CD8-positive, alpha-beta memory T cell (primary cell): Measurements from ENCODE around the gene ESRP2. TPM values are rescaled to one million over a fixed set of nuclear protein-coding genes. Genes with fewer than 3 reads are reported as not detected.

Experiments
- CTCF ChIA-PET: fragments of 350-600 bp; sonication (Branson Sonifier 250); formaldehyde crosslinking; loops from one replicate; lab custom pipeline; 2021; ENCODE audit warnings: antibody characterized with exemption; lab: Charles Lee
- POLR2A ChIA-PET: fragments of 350-600 bp; sonication (Branson Sonifier 250); formaldehyde crosslinking; loops from one replicate; lab custom pipeline; 2021; ENCODE audit warnings: antibody characterized with exemption; lab: Charles Lee
- DNase-seq, 5 donors: peaks; one replicate each; pipeline versions ENCODE4 v3.0.0 to v3.0.0-alpha.2; 2020 to 2022; ENCODE audit warnings: mixed read lengths in 1 of 5
- H3K27ac ChIP-seq: one replicate; pipeline ENCODE4 v1.7.0; 2013; ENCODE audit warnings: low read depth, mild to moderate bottlenecking, low read length, moderate library complexity
- H3K27me3 ChIP-seq: 2 replicates; pipeline ENCODE4 v1.7.0; 2013; ENCODE audit warnings: low read length, mild to moderate bottlenecking; ENCODE audit not compliant: insufficient read depth, poor library complexity, severe bottlenecking
- H3K36me3 ChIP-seq: 2 replicates; pipeline ENCODE4 v1.7.0; 2013; ENCODE audit warnings: mild to moderate bottlenecking, low read length, moderate library complexity; ENCODE audit not compliant: insufficient read depth
- H3K4me1 ChIP-seq: 2 replicates; pipeline ENCODE4 v1.7.0; 2013; ENCODE audit warnings: mild to moderate bottlenecking, low read length, moderate library complexity; ENCODE audit not compliant: insufficient read depth
- H3K4me3 ChIP-seq: 2 replicates; pipeline ENCODE4 v1.7.0; 2013; ENCODE audit warnings: mild to moderate bottlenecking, low read length
- H3K9me3 ChIP-seq: 2 replicates; pipeline ENCODE4 v1.7.0; 2013; ENCODE audit warnings: mild to moderate bottlenecking, low read length
- H3K27ac Mint-ChIP-seq, 8 donors: one replicate each; pipeline ENCODE4 v1.8.0; 2020 to 2021; ENCODE audit warnings: mixed read lengths in 8 of 8, mild to moderate bottlenecking in 6 of 8, inconsistent platforms in 3 of 8, moderate library complexity in 3 of 8
- H3K27me3 Mint-ChIP-seq, 2 donors: one replicate each; pipeline ENCODE4 v1.8.0; 2020 to 2021; ENCODE audit warnings: mixed read lengths in 2 of 2, mild to moderate bottlenecking in 1 of 2, moderate library complexity in 1 of 2
- H3K36me3 Mint-ChIP-seq, 3 donors: one replicate each; pipeline ENCODE4 v1.8.0; 2020 to 2021; ENCODE audit warnings: mixed read lengths in 3 of 3, inconsistent platforms in 1 of 3, mild to moderate bottlenecking in 1 of 3
- H3K4me1 Mint-ChIP-seq, 3 donors: one replicate each; pipeline ENCODE4 v1.8.0; 2020 to 2021; ENCODE audit warnings: mixed read lengths in 3 of 3, inconsistent platforms in 1 of 3, mild to moderate bottlenecking in 1 of 3
- H3K4me3 Mint-ChIP-seq, 7 donors: one replicate each; pipeline ENCODE4 v1.8.0; 2020 to 2021; ENCODE audit warnings: mixed read lengths in 7 of 7, mild to moderate bottlenecking in 6 of 7, moderate library complexity in 4 of 7, inconsistent platforms in 2 of 7
- H3K9me3 Mint-ChIP-seq, 5 donors: one replicate each; pipeline ENCODE4 v1.8.0; 2020 to 2022; ENCODE audit warnings: mixed read lengths in 5 of 5, mild to moderate bottlenecking in 3 of 5, moderate library complexity in 2 of 5, inconsistent platforms in 1 of 5
- polyA plus RNA-seq: library from polyadenylated mRNA; unstranded; fragments of 300-500 nt; fragmentation: Illumina TruSeq; gene quantifications from one replicate; pipeline ENCODE4 v1.2.3, GENCODE V29; 2021
- total RNA-seq, 2 experiments: library from RNA; stranded (reverse); gene quantifications; one replicate each; pipeline ENCODE4 v1.2.3, GENCODE V29; 2021

The ESRP2 gene
- total and polyA plus RNA-seq, 3 experiments from 2014 or later: 0.11 to 0.32 (median 0.27) TPM

- H3K27ac ChIP-seq: no peak overlapping the region
- Mint-ChIP-seq H3K4me3 (no peak overlapping the region), H3K27ac (peak overlapping the region in 5 of 8 donors; percentile 8 to 60 (median 46)), H3K4me1 (peaks cover 9 to 22% (median 13%) of the 10 kb centered on the region in 3 donors), H3K9me3 (no peaks in the 10 kb centered on the region), H3K36me3 (peaks cover 7 to 75% (median 15%) of the 10 kb centered on the region in 3 donors), H3K27me3 (no peaks in the 10 kb centered on the region)
- peaks cover 29% of the 10 kb centered on the region for H3K36me3 ChIP-seq
- ChIA-PET POLR2A (no interaction called here), CTCF (no interaction called here)
- no peak for DNase-seq
- H3K27me3 ChIP-seq: no peaks in the 10 kb centered on the region
- no peaks in the 10 kb centered on the region for H3K4me1 ChIP-seq
- no peaks in the 10 kb centered on the region for H3K9me3 ChIP-seq
- H3K4me3 ChIP-seq: no peak overlapping the region
Measured at GRCh38 chr16:68190736-68191510, 45.0 kb downstream of the ESRP2 start.

GRCh38 chr16:68190081-68190480, 45.8 kb downstream of the ESRP2 start:
- Mint-ChIP-seq H3K27ac (no peak overlapping the region), H3K27me3 (no peaks in the 10 kb centered on the region), H3K4me3 (no peak overlapping the region), H3K9me3 (no peaks in the 10 kb centered on the region), H3K36me3 (peaks cover 7 to 79% (median 18%) of the 10 kb centered on the region in 3 donors), H3K4me1 (peaks cover 9 to 22% (median 13%) of the 10 kb centered on the region in 3 donors)
- peaks cover 32% of the 10 kb centered on the region for H3K36me3 ChIP-seq
- no peaks in the 10 kb centered on the region for H3K9me3 ChIP-seq
- ChIA-PET CTCF (no interaction called here), POLR2A (no interaction called here)
- DNase-seq: no peak
- H3K4me3 ChIP-seq: no peak overlapping the region
- H3K27ac ChIP-seq: no peak overlapping the region
- no peaks in the 10 kb centered on the region for H3K4me1 ChIP-seq
- no peaks in the 10 kb centered on the region for H3K27me3 ChIP-seq

GRCh38 chr16:68188170-68188569, 47.8 kb downstream of the ESRP2 start:
- Mint-ChIP-seq H3K4me1 (peaks cover 6 to 15% (median 15%) of the 10 kb centered on the region in 3 donors), H3K27ac (no peak overlapping the region), H3K27me3 (no peaks in the 10 kb centered on the region), H3K4me3 (no peak overlapping the region), H3K9me3 (no peaks in the 10 kb centered on the region), H3K36me3 (peaks cover 14 to 76% (median 26%) of the 10 kb centered on the region in 3 donors)
- Histone ChIP-seq H3K27ac (no peak overlapping the region), H3K4me1 (no peaks in the 10 kb centered on the region), H3K36me3 (peaks cover 36% of the 10 kb centered on the region), H3K4me3 (no peak overlapping the region), H3K9me3 (no peaks in the 10 kb centered on the region), H3K27me3 (no peaks in the 10 kb centered on the region)
- no peak for DNase-seq
- ChIA-PET POLR2A (no interaction called here), CTCF (interaction anchor here (1.0 kb wide), 1 partner anchor 8 kb away, joined by 3 read pairs; no protein-coding TSS in a partner anchor)

- POLR2A ChIA-PET: no interaction called here
- Histone ChIP-seq H3K36me3 (peaks cover 39% of the 10 kb centered on the region), H3K27me3 (no peaks in the 10 kb centered on the region), H3K27ac (no peak overlapping the region), H3K9me3 (no peaks in the 10 kb centered on the region), H3K4me3 (no peak overlapping the region), H3K4me1 (no peaks in the 10 kb centered on the region)
- Mint-ChIP-seq H3K4me1 (peaks cover 6 to 15% (median 9%) of the 10 kb centered on the region in 3 donors), H3K9me3 (no peaks in the 10 kb centered on the region), H3K4me3 (no peak overlapping the region), H3K36me3 (peaks cover 16 to 74% (median 29%) of the 10 kb centered on the region in 3 donors), H3K27ac (peak overlapping the region in 1 of 8 donors; percentile 15), H3K27me3 (no peaks in the 10 kb centered on the region)
- no peak for DNase-seq
- CTCF ChIA-PET: interaction anchor here (0.6 to 1.0 kb wide), 2 partner anchors 8 to 163 kb away, joined by 3 read pairs; no protein-coding TSS in a partner anchor
Measured at GRCh38 chr16:68187505-68187904, 48.4 kb downstream of the ESRP2 start.

- POLR2A ChIA-PET: no interaction called here
- Mint-ChIP-seq H3K27ac (peak overlapping the region in 3 of 8 donors; percentile 49 to 93 (median 61)), H3K27me3 (no peaks in the 10 kb centered on the region), H3K4me1 (peaks cover 6 to 15% (median 7%) of the 10 kb centered on the region in 3 donors), H3K4me3 (no peak overlapping the region), H3K9me3 (no peaks in the 10 kb centered on the region), H3K36me3 (peaks cover 16 to 74% (median 29%) of the 10 kb centered on the region in 3 donors)
- CTCF ChIA-PET: interaction anchor here (0.6 kb wide), 1 partner anchor 163 kb away, joined by 3 read pairs; no protein-coding TSS in a partner anchor
- no peaks in the 10 kb centered on the region for H3K27me3 ChIP-seq
- H3K36me3 ChIP-seq: peaks cover 37% of the 10 kb centered on the region
- H3K4me1 ChIP-seq: no peaks in the 10 kb centered on the region
- no peak overlapping the region for H3K27ac ChIP-seq
- no peak overlapping the region for H3K4me3 ChIP-seq
- no peak for DNase-seq
- no peaks in the 10 kb centered on the region for H3K9me3 ChIP-seq
Measured at GRCh38 chr16:68186877-68187276, 49.0 kb downstream of the ESRP2 start.

- no peak overlapping the region for H3K27ac ChIP-seq
- H3K27me3 ChIP-seq: no peaks in the 10 kb centered on the region
- no peak overlapping the region for H3K4me3 Mint-ChIP-seq
- POLR2A ChIA-PET: no interaction called here
- H3K27ac Mint-ChIP-seq: peak overlapping the region in 4 of 8 donors; percentile 11 to 64 (median 32)
- no peaks in the 10 kb centered on the region for H3K9me3 ChIP-seq
- H3K36me3 ChIP-seq: peaks cover 31% of the 10 kb centered on the region
- H3K9me3 Mint-ChIP-seq: no peaks in the 10 kb centered on the region
- H3K27me3 Mint-ChIP-seq: no peaks in the 10 kb centered on the region
- DNase-seq: no peak
- peaks cover 7 to 13% (median 8%) of the 10 kb centered on the region in 3 donors for H3K4me1 Mint-ChIP-seq
- CTCF ChIA-PET: no interaction called here
- H3K4me1 ChIP-seq: no peaks in the 10 kb centered on the region
- peaks cover 20 to 83% (median 39%) of the 10 kb centered on the region in 3 donors for H3K36me3 Mint-ChIP-seq
- no peak overlapping the region for H3K4me3 ChIP-seq
Measured at GRCh38 chr16:68183046-68183445, 52.9 kb downstream of the ESRP2 start.

GRCh38 chr16:68179855-68180254, 56.1 kb downstream of the ESRP2 start:
- peaks cover 20 to 83% (median 40%) of the 10 kb centered on the region in 3 donors for H3K36me3 Mint-ChIP-seq
- H3K4me1 ChIP-seq: no peaks in the 10 kb centered on the region
- no peaks in the 10 kb centered on the region for H3K27me3 Mint-ChIP-seq
- no peaks in the 10 kb centered on the region for H3K27me3 ChIP-seq
- ChIA-PET POLR2A (interaction anchor here (1.3 kb wide), 1 partner anchor 17 kb away, joined by 3 read pairs; no protein-coding TSS in a partner anchor), CTCF (no interaction called here)
- DNase-seq: no peak
- peak overlapping the region in 4 of 8 donors; percentile 0 to 76 (median 48) for H3K27ac Mint-ChIP-seq
- peaks cover 14 to 27% (median 20%) of the 10 kb centered on the region in 3 donors for H3K4me1 Mint-ChIP-seq
- no peak overlapping the region for H3K4me3 ChIP-seq
- H3K9me3 ChIP-seq: no peaks in the 10 kb centered on the region
- no peaks in the 10 kb centered on the region for H3K9me3 Mint-ChIP-seq
- H3K36me3 ChIP-seq: peaks cover 26% of the 10 kb centered on the region
- no peak overlapping the region for H3K27ac ChIP-seq
- no peak overlapping the region for H3K4me3 Mint-ChIP-seq

- no peaks in the 10 kb centered on the region for H3K9me3 ChIP-seq
- H3K27ac ChIP-seq: no peak overlapping the region
- no peaks in the 10 kb centered on the region for H3K9me3 Mint-ChIP-seq
- no peaks in the 10 kb centered on the region for H3K27me3 ChIP-seq
- H3K4me1 Mint-ChIP-seq: peaks cover 14 to 27% (median 21%) of the 10 kb centered on the region in 3 donors
- DNase-seq: no peak
- peaks cover 19 to 83% (median 41%) of the 10 kb centered on the region in 3 donors for H3K36me3 Mint-ChIP-seq
- peaks cover 25% of the 10 kb centered on the region for H3K36me3 ChIP-seq
- no peak overlapping the region for H3K4me3 Mint-ChIP-seq
- ChIA-PET CTCF (no interaction called here), POLR2A (interaction anchor here (1.3 kb wide), 1 partner anchor 17 kb away, joined by 3 read pairs; no protein-coding TSS in a partner anchor)
- H3K4me1 ChIP-seq: no peaks in the 10 kb centered on the region
- H3K27me3 Mint-ChIP-seq: no peaks in the 10 kb centered on the region
- no peak overlapping the region for H3K4me3 ChIP-seq
- H3K27ac Mint-ChIP-seq: peak overlapping the region in 5 of 8 donors; percentile 5 to 39 (median 10)
Measured at GRCh38 chr16:68179196-68179795, 56.6 kb downstream of the ESRP2 start.
